Measurements from ENCODE around the gene HOXC10.

Gene HOXC10

DNA sequence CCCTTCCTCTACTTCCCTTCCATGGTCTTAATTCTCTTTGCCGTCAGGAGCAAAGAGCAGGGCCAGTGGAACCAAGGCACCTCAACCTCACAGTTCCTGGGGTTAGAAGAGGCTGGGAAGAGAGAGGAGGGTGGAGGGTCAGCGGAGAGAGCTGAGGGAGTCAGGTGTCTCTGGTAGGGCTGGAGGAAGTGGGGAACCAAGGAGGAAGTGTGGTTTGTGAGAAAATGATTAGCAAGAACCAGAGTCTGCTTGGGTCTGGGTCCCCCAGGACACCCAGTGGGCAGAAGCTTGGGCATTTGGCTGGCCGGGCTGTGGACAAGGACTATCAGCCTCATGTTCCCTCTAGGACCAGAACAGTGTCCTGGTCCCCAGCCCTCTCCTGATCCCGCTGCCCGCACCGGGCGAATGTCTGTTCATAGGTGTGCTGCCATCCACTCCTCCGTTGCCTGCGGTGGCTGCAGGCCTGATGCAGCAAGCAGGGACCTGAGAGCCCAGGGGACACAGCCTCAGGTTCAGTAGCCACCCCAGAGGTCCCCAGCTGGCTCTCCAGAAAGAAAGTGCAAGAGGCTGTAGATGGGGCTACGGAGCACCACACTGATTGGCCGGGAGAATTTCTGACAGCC, 27.9 kb upstream of the HOXC10 start:
- TF ChIP-seq, protein P1, sequence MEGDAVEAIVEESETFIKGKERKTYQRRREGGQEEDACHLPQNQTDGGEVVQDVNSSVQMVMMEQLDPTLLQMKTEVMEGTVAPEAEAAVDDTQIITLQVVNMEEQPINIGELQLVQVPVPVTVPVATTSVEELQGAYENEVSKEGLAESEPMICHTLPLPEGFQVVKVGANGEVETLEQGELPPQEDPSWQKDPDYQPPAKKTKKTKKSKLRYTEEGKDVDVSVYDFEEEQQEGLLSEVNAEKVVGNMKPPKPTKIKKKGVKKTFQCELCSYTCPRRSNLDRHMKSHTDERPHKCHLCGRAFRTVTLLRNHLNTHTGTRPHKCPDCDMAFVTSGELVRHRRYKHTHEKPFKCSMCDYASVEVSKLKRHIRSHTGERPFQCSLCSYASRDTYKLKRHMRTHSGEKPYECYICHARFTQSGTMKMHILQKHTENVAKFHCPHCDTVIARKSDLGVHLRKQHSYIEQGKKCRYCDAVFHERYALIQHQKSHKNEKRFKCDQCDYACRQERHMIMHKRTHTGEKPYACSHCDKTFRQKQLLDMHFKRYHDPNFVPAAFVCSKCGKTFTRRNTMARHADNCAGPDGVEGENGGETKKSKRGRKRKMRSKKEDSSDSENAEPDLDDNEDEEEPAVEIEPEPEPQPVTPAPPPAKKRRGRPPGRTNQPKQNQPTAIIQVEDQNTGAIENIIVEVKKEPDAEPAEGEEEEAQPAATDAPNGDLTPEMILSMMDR (IDR thresholded peaks at IDR 0.05): no peak

DNA sequence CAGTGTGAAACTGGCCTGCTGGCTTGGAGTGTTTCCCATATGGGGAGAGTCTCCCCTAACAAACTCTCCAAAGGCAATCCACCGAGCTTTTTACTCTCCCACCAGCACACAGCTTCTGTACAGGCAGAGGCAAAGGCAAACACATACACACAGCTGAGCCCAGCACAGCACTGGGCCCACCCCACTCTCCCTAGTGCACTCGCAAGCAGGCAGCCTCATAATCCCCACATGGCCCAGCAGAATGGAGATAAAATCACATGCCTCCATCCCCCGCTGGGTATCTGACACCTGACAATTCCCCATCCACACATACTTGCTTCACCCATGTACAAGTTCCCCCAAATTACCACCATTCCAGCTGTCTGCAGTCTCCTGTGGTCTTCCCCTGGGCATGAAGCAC, 26.8 kb upstream of the HOXC10 start:
- TF ChIP-seq, protein P1 (IDR thresholded peaks at IDR 0.05): no peak

DNA sequence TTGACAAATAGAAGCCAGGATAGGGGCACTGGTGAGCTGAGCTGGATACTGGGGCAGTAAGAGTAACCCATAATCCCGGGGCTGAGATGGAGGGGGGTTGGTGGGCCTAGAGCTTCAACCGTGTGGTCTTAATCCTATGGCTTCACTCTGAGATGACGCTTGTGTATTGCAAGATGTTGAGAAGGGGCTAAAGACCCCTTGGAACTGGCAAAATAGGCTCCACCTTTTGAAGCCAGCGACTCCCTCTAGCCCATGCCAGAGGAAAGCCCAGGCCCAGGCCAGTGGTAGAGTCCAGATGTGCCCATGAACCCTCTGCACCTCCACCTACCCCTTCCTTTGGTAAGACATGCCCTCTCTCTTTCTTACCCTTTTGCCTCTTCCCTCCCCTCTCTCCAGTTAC, 25.6 kb upstream of the HOXC10 start:
- TF ChIP-seq, protein P1 (IDR thresholded peaks at IDR 0.05): no peak

DNA sequence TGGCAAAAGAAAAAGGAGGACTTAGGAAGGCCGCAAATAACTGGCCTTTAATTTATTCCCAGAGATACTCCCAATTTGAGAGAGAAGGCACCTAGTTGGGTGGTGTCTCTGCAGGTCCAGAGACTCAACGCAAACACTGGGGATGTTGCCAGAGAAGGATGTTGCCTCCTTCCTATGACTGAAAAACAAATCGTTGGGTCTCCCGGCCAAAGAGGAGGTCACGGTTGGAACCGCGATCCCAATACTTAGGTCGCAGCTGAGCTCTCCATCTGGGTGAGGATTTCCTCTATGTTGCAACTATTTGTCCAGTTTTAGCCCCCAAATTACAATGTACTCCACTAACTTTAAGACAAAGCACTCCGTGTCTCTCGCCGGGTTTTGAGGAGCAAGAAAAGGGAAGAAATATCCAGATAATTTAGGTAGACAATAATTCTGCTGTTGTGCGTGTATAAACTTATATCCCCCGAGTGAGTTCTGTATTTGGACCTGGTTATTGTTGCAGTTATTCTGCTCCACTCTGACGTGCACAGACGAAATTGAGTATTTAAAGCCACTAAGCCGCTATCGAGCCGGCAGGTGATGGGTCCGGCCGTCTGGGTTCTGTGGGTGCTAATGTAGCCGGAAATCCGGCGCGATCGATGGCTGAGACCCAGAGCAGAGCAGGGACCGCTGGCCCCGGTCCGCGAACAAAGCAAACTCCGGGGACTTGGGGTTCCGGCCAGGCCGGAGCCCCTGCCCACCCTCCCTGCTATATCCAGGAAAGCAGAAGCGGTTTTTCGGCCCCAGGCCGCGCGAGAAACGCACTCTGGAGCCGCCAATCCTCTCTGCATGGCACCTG, 24.5 kb upstream of the HOXC10 start:
- TF ChIP-seq, protein P1 (IDR thresholded peaks at IDR 0.05): no peak

DNA sequence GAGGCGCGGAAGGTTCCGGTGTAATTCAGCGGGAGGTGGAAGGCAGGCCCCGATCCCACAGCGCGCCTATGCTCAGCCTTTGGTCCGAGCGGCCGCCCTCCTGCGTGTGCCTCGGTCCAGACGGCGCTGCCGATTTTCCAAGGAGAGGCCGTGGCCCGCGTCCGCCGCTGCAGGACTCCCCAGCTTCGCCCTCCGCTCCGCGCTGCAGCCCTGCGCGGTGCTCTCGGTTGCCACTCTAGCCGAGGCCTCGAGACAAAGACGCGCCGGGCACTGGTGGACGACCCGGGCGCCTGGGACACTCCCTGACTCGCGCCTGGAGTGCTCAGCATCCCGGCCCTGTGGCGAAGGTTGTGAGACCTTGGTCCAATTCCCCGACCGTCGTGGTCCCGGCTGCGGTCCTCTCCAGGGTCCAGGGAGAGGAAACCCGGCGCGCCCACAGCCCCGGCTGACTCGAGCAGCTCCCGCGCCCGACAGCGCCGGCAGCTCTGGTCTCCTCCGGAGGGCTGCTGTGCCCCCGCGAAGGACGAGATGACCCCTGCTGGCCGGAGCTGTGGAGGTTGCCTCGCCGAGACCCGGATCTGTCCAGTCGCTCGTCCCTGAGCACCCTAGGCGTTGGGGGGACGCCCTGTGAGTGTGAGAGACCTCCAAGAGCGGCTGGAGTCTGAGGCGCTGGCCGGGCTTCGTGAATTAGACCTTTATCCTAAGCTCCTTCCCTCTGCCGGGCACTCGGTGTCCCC, 23.8 kb upstream of the HOXC10 start:
- TF ChIP-seq, protein P1 (IDR thresholded peaks at IDR 0.05): no peak

DNA sequence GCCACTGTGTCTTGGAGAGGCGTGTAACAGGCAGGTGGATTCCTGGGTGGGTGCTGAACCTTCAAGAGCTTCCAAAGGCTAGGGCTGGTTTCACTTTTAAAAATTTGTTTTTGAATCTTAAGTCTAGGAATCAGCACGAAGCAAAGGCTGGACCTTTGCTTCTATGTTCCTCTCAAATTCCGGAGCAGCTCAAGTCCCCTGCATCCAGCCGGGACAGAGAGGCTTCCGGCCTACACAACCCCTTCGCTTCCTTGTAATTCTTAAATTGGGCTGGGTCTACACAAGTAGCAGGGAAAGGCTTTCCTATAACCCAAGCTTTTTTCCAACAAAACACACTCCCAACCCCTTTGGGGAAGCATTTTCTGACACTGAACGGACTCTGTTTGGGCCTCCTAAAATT, 21.9 kb upstream of the HOXC10 start:
- TF ChIP-seq, protein P1 (IDR thresholded peaks at IDR 0.05): no peak

DNA sequence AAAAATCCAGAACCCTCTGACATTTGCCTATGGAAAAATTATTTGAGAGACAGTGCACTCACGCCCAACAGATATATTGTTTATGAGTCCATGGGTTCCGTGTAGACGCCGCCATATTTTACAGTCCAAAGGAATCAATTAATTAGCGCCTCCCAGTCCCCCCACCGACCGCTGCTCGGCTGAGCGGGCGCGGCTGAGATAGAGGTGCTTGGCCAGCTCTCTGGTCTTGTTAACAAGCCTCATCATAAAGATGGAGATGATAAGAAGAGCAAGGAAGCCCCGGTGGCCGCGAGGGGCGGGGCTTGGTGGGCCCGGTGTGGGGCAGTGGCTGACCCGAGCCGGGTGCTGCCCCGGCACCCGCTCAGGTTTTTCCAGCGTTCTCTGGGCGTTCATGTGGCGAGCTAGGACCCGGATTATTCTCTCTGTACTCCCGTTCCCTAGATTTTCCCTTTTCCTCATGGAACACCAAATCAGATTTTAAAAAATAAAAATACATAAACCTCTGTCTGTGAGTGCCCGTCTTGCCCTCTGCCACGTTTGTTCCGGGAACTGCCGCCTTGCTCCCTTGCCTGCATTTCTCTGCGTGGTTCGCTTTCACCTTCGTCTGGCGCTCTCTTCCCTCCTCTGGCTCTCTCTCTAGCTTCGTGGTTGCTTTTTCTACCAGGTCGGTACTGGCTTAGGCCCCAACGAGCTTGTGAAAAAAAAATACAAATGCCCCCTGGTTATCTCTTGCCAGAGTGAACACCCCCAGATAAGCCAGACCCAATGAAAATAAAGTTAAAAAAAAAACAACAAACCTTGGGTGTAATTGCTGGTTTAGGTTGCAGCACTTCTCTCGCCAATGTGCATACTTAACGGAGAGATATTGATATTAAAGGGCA, 21.3 kb upstream of the HOXC10 start:
- TF ChIP-seq, protein P1 (IDR thresholded peaks at IDR 0.05): no peak
